Suppressor macrophage (primary cell): ENCODE results near the gene LRMDA.

Experiments
- DNase-seq, 4 experiments: peaks; one replicate each; pipeline ENCODE4 v3.0.0-alpha.2; 2020 to 2022

LRMDA gene

DNA sequence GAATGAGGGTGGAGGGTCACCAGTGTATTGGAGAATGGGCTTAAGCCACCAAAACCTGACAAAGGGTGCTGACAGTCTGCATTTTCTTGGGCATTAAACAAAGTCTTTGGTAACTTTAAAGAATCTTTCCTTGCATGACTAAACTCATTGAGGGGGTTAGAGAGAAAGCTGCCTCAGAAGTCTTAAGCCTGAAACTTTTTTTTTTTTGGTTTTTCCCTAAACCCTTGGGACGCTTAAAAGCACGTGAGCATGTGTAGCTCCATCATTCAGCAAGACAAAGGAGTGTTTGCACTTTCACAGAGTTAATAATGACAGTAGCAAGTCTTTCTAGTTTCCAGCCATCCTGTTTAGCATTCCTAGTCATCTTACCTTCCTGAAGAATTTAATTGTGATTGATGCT lies 110.7 kb downstream of the LRMDA start:
- DNase-seq: no peak

DNA sequence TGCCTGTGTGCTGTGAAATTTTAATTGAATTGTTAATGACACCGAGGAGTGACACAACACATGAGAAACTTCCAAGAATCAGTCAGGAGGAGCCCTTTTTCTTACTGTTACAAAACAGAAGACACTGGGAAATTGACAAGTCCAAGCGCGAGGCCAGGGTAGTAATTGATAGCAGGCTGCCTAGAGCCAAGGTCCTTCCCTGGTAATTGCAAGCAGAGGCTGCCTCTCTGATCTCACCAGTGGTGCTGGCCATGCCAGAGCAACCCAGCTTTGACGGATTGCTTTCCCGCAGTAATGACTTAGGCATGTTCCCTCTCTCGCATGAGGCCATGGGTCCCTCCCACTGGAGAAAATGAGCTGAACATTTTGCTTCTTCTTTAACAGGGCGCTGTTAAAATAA lies 111.5 kb downstream of the LRMDA start:
- DNase-seq: peak in 1 of 4 experiments; percentile 20

GRCh38 chr10:75544386-75544785 lies 113.0 kb downstream of the LRMDA start:
- peak; percentile 39 to 75 (median 70) for DNase-seq

DNA sequence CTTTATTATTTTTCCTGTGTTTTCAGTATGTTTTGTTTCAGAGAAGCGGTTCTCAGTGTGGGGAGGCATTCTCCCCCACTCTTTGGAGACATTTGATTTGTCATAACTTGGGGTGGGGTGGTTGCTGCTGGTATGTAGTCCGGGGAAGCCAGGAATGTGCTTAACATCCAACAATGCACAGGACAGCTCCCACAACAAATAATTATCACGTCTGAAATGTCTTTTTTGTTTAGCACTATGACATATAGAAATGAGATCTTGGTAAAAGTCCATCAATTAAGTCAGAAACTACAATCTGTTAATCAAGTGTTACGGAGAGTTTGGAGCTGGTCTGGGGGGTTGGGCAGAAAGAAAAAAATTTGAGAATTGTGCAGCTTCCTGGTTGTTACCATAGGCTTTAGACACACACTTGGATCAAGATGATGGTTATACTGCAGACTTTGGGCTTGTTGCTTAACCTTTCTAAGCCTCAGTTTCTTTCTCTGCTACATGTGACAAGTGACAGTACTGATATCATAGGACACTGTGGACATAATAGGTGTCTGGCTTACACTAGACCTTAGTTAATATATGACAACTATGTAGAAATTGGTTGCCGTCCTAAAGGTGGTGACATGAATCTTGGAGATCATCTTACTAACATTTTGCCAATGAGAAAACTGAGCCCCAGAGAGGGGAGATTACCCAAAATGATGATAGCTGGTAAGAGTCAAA lies 113.7 kb downstream of the LRMDA start:
- no peak for DNase-seq

GRCh38 chr10:75546004-75546403 lies 114.6 kb downstream of the LRMDA start:
- DNase-seq: no peak

- peak; percentile 48 to 66 (median 56) for DNase-seq
Measured at GRCh38 chr10:75547391-75548298, 116.2 kb downstream of the LRMDA start.

DNA sequence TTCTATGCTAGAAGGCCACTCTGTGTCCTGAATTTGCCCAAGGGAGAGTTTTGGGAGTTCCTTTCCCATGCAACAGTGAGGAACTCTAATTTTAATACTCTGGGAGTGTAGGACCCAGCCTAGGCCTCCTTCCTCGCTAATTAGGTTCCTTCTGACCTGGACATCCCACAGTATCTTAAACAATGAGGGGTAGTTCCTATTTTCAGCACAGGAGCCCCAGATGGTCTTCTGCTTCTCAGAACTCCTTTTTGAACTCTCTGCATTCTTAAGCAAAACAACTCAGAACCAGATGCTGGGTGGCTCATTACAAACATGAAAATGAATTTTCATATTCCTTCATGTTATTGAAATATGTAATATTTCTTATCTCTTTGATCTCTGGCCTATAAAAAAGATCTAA lies 116.9 kb downstream of the LRMDA start:
- DNase-seq: peak in 3 of 4 experiments; percentile 9 to 15 (median 9)

DNA sequence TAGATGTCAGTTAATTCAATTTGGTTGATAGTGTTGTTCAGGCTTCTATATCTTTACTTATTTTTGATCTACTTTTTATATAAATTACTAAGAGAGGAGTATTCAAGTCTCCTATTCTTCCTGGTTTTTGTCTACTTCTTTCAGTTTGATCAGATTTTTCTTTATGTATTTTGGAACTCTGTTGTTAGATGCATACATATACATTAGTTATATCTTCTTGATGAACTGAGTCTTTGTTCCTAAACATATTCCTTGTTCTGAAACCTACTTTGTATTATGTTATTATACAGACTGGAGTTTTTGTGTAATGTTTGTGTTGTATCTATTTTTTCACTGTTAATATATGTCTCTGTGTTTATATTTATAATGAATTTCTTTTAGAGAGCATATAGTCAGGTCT lies 118.8 kb downstream of the LRMDA start:
- no peak for DNase-seq

DNA sequence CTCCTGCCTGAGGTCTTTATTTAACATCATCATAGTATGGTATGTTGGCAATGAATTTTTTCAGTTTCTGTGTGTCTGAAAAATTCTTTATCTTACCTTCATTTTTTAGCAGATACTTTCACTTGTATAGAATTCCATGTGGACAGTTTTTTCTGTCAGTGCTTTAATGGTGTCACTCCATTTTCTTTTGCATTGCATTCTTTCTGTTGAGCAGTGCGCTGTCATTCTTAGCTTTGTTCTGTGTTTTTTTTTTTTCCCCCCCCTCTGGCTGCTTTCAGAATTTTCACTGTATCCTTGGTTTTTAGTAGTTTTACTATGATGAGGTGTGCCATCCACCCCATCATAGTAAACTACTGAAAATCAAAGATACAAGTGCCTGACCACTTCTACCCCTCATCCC lies 120.7 kb downstream of the LRMDA start:
- DNase-seq: no peak

- DNase-seq: peak in 3 of 4 experiments; percentile 16 to 46 (median 46)
Measured at GRCh38 chr10:75553550-75553949, 122.1 kb downstream of the LRMDA start.

DNA sequence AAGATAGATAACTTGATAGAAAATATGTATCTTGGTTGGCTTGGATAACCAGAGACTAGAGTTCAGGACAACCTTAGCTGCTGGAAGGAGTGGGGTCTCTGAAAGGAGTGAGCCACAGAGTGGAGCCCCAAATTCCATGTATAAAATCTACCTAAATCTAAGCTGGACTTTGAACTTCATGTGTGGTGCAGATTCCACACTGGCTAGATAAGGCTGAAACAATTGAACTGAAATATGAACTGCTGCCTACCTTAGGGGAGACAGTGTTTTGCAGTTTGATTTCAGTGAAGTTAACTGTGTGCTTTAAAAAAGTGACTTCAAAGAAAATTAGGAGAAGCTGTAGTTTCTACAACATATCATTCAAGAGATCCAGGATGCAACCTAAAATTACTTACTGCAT lies 123.9 kb downstream of the LRMDA start:
- DNase-seq: no peak

GRCh38 chr10:75556320-75556719 lies 124.9 kb downstream of the LRMDA start:
- DNase-seq: no peak

GRCh38 chr10:75565286-75566251 lies 134.1 kb downstream of the LRMDA start:
- no peak for DNase-seq

- DNase-seq: no peak
Measured at GRCh38 chr10:75568450-75569130, 137.2 kb downstream of the LRMDA start.

DNA sequence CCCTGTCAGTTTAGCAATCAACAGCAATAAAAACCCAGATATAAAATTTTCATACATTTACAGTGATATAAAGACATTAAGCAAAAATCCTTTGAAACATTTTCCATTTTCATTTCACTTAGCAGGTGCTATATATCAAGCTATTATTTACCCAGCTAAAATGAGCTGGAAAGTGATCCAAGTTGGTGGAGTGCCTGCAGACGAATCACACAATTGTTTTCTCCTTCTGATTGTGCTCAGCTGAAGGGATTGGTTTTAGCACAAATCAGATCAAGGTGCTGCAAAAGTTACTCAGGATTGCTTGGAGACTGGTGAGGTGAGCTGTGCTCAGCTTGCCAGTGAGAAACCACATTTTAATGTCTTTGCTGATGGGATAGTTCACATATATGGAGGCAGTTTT lies 138.1 kb downstream of the LRMDA start:
- DNase-seq: no peak

DNA sequence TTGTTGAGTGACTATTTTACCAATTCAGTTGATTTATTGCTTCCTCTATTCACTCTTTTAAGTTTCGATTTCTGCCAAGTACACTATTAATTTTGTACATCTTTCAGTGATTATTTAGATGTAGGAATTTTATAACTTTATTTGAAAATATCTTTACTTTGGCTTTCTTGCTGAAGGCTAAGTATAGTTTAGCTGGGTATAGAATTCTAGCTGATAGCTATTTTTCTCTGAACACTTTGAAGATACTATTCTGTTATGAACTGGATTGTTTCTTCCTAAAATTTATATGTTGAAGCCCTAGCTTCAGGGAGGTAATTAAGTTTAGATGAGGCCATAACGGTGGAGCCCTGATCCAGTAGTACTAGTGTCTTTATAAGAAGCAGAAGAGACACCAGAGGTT lies 141.1 kb downstream of the LRMDA start:
- DNase-seq: no peak

GRCh38 chr10:75575940-75576339 lies 144.5 kb downstream of the LRMDA start:
- no peak for DNase-seq

GRCh38 chr10:75582102-75582501 lies 150.7 kb downstream of the LRMDA start:
- DNase-seq: no peak

GRCh38 chr10:75585294-75585693 lies 153.9 kb downstream of the LRMDA start:
- no peak for DNase-seq

DNA sequence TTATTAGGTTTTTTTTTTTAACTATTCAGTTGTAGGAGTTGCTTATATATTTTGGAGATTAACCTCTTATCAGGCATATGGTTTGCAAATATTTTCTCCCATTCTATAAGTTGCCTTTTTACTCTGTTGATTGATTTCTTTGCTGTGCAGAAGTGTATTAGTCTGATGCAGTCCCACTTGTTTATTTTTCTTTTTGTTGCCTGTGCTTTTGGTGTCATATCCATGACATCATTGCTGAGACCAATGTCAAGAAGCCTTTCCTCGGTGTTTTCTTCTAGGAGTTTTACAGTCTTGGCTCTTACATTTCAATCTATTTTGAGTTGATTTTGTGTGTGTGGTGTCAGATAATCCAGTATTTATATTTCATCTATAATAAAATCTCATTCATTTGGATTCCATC lies 155.4 kb downstream of the LRMDA start:
- no peak for DNase-seq

DNA sequence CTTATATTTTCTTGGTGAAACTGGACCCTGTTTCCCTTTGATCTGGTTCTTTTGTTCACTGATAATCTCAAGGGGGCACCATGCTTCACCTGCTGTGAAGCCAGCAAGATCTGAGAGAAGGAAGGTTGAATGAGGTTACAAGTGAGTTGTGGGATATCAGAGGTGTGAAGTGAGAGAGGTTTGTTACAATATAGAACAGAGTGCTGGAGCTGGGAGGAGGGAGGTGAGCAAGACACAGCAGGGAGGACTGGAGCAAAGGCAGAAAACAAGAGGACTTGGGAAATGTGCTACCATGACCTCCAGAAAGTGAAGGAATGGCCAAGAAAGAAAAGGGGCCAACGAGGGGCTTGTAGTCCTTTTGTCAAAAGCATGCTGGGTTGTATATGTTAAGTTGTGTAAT lies 156.6 kb downstream of the LRMDA start:
- no peak for DNase-seq
